NCI-H748 treated with DMSO at 0.1 percent for 48 hours (cell line): ENCODE data around the gene DARS1.
A peak's percentile ranks its signal among the peaks of the same experiment; 100 is the strongest.
"Not testable (repeated sequence)": the region's sequence is repeated elsewhere in the genome, so short reads cannot be mapped to it uniquely, and the experiment has no call there.

Experiments
- DNase-seq: peaks from one replicate; lab custom pipeline; 2025; lab: John Stamatoyannopoulos, UW

Gene DARS1

GRCh38 chr2:135945526-135945925 lies 39.9 kb downstream of the DARS1 start:
- DNase-seq, result no peak

- DNase-seq, result no peak
Observed at GRCh38 chr2:135944625-135945024, 40.8 kb downstream of the DARS1 start.

GRCh38 chr2:135942936-135943688 lies 42.3 kb downstream of the DARS1 start:
- DNase-seq, result no peak

DNA sequence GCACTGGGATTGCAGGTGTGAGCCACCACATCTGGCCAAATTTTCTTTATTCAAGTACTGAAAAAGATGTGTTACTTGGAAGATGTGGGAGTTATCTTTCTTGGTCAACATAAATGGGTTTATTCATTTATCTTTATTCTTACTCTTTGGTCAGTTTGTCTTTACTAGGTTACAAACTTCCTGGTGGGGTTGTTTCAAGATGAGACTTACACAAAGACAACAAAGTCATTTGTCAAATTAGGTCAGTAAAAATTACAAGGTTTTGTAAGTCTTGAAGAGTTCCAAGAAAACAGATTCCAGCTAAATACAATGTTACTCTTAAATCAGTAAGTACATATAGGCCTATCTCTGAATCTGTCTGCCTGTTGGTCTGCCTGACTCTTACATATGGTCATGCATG lies 48.9 kb downstream of the DARS1 start:
- DNase-seq, result no peak

- no peak for DNase-seq
Observed at GRCh38 chr2:135935914-135936313, 49.5 kb downstream of the DARS1 start.

- no peak for DNase-seq
Observed at GRCh38 chr2:135931776-135932443, 53.5 kb downstream of the DARS1 start.

DNA sequence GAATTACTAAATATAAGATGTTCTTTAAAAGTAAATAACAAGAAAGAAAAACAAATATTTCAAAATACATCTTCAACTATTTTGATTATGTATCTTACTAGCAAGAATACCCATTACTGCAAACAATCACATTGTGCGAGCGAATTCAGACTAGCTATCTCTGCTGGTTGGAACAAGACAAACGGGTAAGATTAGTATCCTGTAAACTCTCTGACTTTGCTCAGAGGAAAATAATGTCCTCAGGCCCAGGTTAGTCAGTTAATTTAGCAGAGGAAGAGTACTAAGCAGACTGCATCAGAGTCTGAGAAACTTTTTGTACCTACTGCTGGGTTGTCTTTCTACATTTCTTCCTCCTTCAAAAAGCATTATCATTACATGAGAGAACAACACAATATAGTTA lies 58.8 kb downstream of the DARS1 start:
- DNase-seq, result no peak

DNA sequence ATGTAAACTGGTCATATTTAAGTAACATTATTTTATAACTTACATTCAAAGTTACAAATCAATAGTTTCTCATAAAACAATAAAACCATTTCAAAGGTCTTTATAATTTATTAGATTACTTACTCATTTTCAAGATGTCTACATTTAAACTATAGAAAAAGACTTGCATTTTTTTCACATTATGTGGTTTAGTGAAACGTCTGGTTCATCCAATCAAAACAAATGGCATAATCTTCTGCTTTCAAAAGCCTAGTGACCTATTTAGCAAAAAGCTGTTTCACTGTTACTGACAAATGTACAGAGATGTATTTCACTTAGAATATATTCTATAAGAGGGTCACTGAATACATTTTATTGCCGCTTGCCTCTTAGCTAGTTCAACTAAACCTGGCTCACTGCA lies 59.9 kb downstream of the DARS1 start:
- no peak for DNase-seq

DNA sequence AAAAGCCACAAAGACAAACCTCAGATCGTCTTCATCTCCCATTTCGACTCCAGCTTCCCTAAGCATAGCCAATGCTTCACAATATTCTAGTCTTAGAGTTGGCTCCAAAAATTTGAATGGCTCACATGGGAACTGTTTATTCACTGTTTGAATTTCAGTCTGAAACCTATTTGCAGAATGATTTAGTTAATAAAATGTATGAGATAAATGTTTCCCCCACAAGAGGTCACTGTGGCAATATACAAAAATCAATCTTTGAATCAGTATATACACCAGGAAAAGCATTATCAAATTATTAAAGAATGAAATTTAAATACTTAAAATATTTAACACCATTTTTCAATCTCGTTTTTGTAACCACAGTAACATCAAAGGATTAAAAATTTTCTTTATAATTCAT lies 69.2 kb downstream of the DARS1 start:
- peak; percentile 47 for DNase-seq

DNA sequence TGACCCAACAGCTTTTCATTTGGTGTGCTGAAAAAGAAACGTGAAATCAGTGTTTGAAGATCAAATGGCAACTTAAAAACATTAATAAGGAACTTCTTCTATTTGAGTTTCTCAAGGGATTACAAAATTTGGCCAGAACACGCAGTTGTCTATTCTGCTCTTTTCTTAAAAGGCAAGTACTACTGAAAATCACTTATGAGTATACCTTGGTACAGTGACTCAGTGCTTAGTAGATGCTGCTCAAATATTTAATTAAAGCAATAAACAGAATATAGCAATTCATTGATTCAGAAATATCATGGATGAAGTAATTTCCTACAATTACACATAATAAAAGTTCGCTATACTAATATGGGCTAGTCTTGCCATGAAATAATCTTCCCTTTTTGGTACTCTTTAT lies 70.9 kb downstream of the DARS1 start:
- no peak for DNase-seq

DNA sequence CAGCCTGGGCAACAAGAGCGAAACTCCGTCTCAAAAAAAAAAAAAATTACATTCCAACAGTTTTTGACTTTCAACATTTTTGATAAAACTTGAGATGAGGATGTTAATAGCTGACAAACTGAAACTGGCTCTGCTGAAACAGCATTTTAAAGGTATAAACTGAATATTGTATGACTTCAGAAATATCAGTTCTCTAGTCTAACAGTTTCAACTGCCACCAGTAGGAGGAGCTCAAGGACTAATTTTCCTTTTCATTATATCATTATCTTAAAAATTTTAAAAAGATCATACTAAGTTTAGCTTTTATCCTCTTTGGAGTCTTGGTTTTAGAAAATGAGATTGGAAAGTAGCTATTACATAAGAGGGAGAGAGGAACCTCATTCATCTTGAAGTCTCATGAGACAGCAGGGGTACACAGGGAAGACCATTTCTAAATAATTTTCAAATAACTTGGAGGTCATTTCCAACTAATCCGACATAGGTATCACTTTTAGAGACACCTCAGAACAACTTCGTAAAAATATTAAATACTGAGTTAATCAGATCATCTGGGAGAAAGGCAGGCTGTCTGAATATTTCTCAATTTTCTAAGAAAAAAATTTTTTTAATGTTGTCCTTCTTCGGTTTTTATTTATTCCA lies 71.6 kb downstream of the DARS1 start:
- peak; percentile 29 for DNase-seq

GRCh38 chr2:135909976-135910375 lies 75.5 kb downstream of the DARS1 start:
- DNase-seq, result no peak

DNA sequence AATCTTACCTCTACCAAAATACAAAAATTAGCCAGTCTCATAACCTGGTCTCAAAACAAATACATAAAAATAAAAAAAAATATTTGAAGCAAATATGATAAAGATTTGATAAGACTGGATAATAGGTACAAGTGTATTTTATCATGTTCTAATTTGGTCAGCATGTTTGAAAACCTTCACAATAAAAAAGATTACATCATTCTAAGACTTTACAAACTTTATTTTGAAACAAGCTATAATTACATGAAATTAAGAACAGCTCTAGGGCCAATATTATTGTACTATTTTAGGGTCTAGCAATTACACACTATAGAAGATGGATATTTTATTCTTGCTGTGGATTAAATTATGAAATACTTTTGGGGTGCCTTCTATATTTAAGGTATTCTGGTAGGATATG lies 79.7 kb downstream of the DARS1 start:
- no peak for DNase-seq

DNA sequence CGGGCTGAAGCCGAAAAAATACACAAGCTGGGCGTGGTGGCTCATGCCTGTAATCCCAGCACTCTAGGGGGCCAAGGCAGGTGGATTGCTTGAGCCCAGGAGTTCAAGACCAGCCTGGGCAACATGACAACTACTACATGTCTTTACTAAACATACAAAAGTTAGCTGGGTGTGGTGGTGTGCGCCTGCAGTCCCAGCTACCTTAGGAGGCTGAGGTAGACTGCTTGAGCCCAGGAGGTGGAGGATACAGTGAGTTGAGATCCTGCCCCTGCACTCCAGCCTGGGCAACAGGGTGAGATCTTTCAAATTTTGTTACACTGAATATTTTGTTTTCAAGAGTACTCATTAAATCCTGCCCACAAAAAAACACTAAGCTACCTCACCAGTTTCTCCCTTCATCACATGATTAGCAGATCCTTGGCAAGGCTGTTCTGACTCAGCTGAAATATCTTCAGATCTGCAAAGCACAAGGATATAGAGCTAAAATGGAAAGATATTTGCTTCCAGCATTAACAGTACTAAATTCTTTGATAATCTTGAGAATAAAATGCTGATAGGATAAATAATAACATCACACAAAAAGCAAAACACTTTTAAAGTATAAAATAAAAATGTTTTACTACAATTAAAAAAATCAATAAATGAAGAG lies 81.0 kb downstream of the DARS1 start:
- no peak for DNase-seq

- no peak for DNase-seq
Observed at GRCh38 chr2:135903650-135904049, 81.8 kb downstream of the DARS1 start.

DNA sequence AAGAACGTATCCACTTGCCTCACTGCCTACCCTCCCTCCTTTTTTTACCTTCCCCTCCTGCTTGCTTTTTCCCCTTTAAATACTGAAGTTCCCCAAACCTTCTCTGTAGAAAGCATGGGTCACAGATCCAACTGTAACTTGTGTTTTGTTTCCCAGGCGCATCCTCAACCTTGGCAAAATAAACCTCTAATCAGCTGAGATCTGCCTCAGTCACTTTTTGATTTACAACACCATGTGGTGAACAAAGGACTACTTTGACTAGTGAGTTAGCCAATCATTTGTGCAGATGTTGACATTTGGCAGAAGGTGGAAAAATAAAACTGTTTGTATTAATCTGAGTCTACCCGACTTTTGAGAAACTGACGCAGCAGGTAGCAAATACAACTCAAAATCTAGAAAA lies 85.9 kb downstream of the DARS1 start:
- no peak for DNase-seq

- no peak for DNase-seq
Observed at GRCh38 chr2:135898234-135898786, 87.1 kb downstream of the DARS1 start.

- no peak for DNase-seq
Observed at GRCh38 chr2:135894930-135895329, 90.5 kb downstream of the DARS1 start.

- DNase-seq, result no peak
Observed at GRCh38 chr2:135893374-135893794, 92.0 kb downstream of the DARS1 start.

GRCh38 chr2:135890835-135891234 lies 94.6 kb downstream of the DARS1 start:
- no peak for DNase-seq

GRCh38 chr2:135890149-135890548 lies 95.3 kb downstream of the DARS1 start:
- no peak for DNase-seq

DNA sequence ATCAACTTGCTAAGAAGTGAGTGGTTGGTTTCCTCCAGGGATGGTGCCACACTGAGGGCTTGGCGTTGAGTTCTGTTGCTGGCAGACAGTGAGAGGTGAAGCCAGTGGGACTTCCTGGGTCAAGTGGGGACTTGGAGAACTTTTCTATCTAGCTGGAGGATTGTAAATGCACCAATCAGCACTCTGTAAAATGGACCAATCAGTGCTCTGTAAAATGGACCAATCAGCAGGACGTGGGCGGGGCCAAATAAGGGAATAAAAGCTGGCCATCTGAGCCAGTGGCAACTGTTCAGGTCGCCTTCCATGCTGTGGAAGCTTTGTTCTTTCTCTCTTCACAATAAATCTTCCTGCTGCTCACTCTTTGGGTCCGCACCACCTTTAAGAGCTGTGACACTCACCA lies 96.8 kb downstream of the DARS1 start:
- not testable (repeated sequence) for DNase-seq
